Neuronal stem cell (in vitro differentiated cells): ENCODE results near the gene RASSF5.

Source experiments
- DNase-seq: peaks from one replicate; pipeline ENCODE4 v3.0.0-alpha.2; 2013; ENCODE audit warnings: low spot score
- H2AFZ ChIP-seq: one replicate; pipeline ENCODE4 v1.6.1; 2013; ENCODE audit warnings: mild to moderate bottlenecking, low read length, inconsistent platforms
- H2AK5ac ChIP-seq: 2 replicates; pipeline ENCODE4 v1.6.1; 2013; ENCODE audit warnings: low read depth, mild to moderate bottlenecking, inconsistent platforms, low read length, moderate library complexity, mixed read lengths
- H2BK120ac ChIP-seq: 2 replicates; pipeline ENCODE4 v1.6.1; 2013; ENCODE audit warnings: low read depth, mild to moderate bottlenecking, inconsistent platforms, low read length, moderate library complexity, mixed read lengths
- H2BK12ac ChIP-seq: one replicate; pipeline ENCODE4 v1.6.1; 2013; ENCODE audit warnings: low read length, inconsistent platforms
- H2BK15ac ChIP-seq: 2 replicates; pipeline ENCODE4 v1.6.1; 2013; ENCODE audit warnings: mild to moderate bottlenecking, low read length, inconsistent platforms, mixed read lengths
- H2BK5ac ChIP-seq: one replicate; pipeline ENCODE4 v1.6.1; 2013; ENCODE audit warnings: inconsistent platforms, mild to moderate bottlenecking, low read length, moderate library complexity
- H3K14ac ChIP-seq: one replicate; pipeline ENCODE4 v1.6.1; 2013; ENCODE audit warnings: low read length, inconsistent platforms
- H3K18ac ChIP-seq: 2 replicates; pipeline ENCODE4 v1.6.1; 2013; ENCODE audit warnings: low read length, inconsistent platforms
- H3K23ac ChIP-seq: 2 replicates; pipeline ENCODE4 v1.6.1; 2013; ENCODE audit warnings: low read depth, mild to moderate bottlenecking, mixed read lengths, low read length, inconsistent platforms; ENCODE audit not compliant: poor library complexity
- H3K27ac ChIP-seq: replicated peaks from 3 replicates; pipeline ENCODE4 v1.5.1; 2013; ENCODE audit warnings: low read length, inconsistent platforms
- H3K27me3 ChIP-seq, 3 experiments: 2 replicates each; pipeline ENCODE4 v1.6.1; 2013; ENCODE audit warnings: low read length in 3 of 3, mild to moderate bottlenecking in 2 of 3, inconsistent platforms in 1 of 3, low read depth in 1 of 3, mixed read lengths in 1 of 3, moderate library complexity in 1 of 3; ENCODE audit not compliant: control insufficient read depth in 3 of 3, insufficient read depth in 3 of 3
- H3K36me3 ChIP-seq, 2 donors: replicated peaks in 1 of 2; 2 replicates each; pipeline ENCODE4 v1.6.1; 2013; ENCODE audit warnings: low read length in 2 of 2; ENCODE audit not compliant: control insufficient read depth in 2 of 2, insufficient read depth in 2 of 2
- H3K4ac ChIP-seq: 2 replicates; pipeline ENCODE4 v1.6.1; 2013; ENCODE audit warnings: inconsistent platforms, mild to moderate bottlenecking, low read length, moderate library complexity
- H3K4me1 ChIP-seq, 2 donors: 1 replicate in 1 of 2; 2 replicates in 1 of 2; pipeline ENCODE4 v1.6.1; 2013; ENCODE audit warnings: low read length in 2 of 2, low read depth in 1 of 2; ENCODE audit not compliant: control insufficient read depth in 2 of 2, insufficient read depth in 1 of 2
- H3K4me2 ChIP-seq: one replicate; pipeline ENCODE4 v1.6.1; 2013; ENCODE audit warnings: mild to moderate bottlenecking, low read length, inconsistent platforms; ENCODE audit not compliant: insufficient read depth, poor library complexity, severe bottlenecking
- H3K4me3 ChIP-seq, 2 donors: 2 replicates each; pipeline ENCODE4 v1.5.1; 2013; ENCODE audit warnings: low read length in 2 of 2, mild to moderate bottlenecking in 2 of 2, inconsistent platforms in 1 of 2, moderate library complexity in 1 of 2
- H3K79me1 ChIP-seq: one replicate; pipeline ENCODE4 v1.6.1; 2013; ENCODE audit warnings: low read depth, mild to moderate bottlenecking, inconsistent platforms, low read length, moderate library complexity
- H3K9ac ChIP-seq: one replicate; pipeline ENCODE4 v1.6.1; 2013; ENCODE audit warnings: mild to moderate bottlenecking, low read depth, low read length, inconsistent platforms; ENCODE audit not compliant: poor library complexity
- H3K9me3 ChIP-seq, 2 donors: replicated peaks in 1 of 2; 2 replicates each; pipeline versions ENCODE3 to v1.6.1; 2013; ENCODE audit warnings: low read length in 2 of 2, mild to moderate bottlenecking in 2 of 2, inconsistent platforms in 1 of 2, low read depth in 1 of 2, mixed read lengths in 1 of 2, moderate library complexity in 1 of 2; ENCODE audit not compliant: control insufficient read depth in 2 of 2, insufficient read depth in 1 of 2
- H4K8ac ChIP-seq: one replicate; pipeline ENCODE4 v1.6.1; 2013; ENCODE audit warnings: low read depth, mild to moderate bottlenecking, inconsistent platforms, low read length, moderate library complexity
- H4K91ac ChIP-seq: one replicate; pipeline ENCODE4 v1.6.1; 2013; ENCODE audit warnings: low read length, low read depth, mild to moderate bottlenecking, inconsistent platforms; ENCODE audit not compliant: poor library complexity
- WGBS, 2 donors: extraction: QIAGEN DNeasy Blood & Tissue Kit; methylation state at CpG; one replicate each; pipeline ENCODE4 v1.1.7; 2013; ENCODE audit warnings: missing lambda C conversion rate in 2 of 2, mixed read lengths in 1 of 2; ENCODE audit not compliant: insufficient read length in 2 of 2, insufficient replicate concordance in 1 of 2; ENCODE audit errors: extremely low coverage in 2 of 2; 5-methylcytosine and 5-hydroxymethylcytosine counted together

Gene RASSF5

DNA sequence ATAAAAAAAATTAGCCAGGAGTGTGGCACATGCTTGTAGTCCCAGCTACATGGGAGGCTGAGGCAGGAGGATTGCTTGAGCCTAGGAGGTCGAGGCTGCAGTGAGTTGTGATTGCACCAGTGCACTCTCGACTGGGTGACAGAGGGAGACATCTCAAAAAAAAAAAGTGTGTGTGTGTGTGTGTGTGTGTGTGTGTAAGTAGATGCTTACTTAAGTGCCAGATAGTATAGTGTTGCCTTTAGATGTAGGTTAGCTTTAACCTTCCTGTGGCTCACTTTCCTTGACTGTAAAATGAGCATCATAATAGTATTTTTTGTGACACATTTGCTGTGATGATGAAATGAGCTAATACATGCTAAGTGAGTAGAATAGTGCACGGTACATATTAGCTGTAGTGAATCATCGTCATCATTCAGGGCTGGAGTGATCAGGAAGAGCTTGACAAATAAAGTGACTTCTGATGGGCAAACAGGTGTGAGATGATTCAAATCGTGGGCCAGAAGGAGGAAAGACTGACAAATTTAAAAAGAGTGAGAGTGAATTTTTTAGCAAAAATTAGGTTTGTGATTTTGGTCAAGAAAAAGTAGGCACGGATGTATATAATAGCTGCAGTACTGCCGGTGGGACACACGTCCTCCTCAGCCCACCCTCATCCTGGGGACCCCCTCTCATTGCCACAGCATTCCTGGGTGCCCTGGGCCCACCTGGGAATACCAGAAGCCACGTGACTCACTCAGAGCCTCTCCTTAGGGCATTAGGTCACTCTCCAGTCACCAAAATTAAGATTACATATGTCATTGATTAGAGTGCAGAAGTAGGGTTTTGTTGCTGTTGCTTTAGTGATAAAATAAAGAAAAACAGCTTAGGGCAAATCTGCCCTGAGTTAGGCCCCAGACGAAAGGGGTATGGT, 71.0 kb downstream of the RASSF5 start:
- Histone ChIP-seq H3K36me3 (no peaks in the 10 kb centered on the region), H3K18ac (no peak overlapping the region), H4K8ac (no peak overlapping the region), H3K9ac (no peak overlapping the region), H2BK5ac (no peak overlapping the region), H3K4me1 (peaks cover 0 to 1% of the 10 kb centered on the region in 2 donors), H3K27ac (no peak overlapping the region), H3K27me3 (peaks cover 0 to 5% (median 0%) of the 10 kb centered on the region in 3 experiments), H2BK12ac (no peak overlapping the region), H3K4ac (no peak overlapping the region), H2AK5ac (no peak overlapping the region), H3K4me3 (no peak overlapping the region), H2AFZ (no peak overlapping the region), H3K14ac (no peak overlapping the region), H3K23ac (no peak overlapping the region), H3K9me3 (no peaks in the 10 kb centered on the region), H3K4me2 (no peak overlapping the region), H4K91ac (no peak overlapping the region), H2BK15ac (no peak overlapping the region), H3K79me1 (no peaks in the 10 kb centered on the region), H2BK120ac (no peak overlapping the region)
- no CpG with 5 or more reads among the region's 10 CpGs for WGBS, 2 donors
- no peak for DNase-seq

- Histone ChIP-seq H3K4ac (no peak overlapping the region), H2AFZ (no peak overlapping the region), H3K18ac (no peak overlapping the region), H3K36me3 (no peaks in the 10 kb centered on the region), H3K27ac (no peak overlapping the region), H3K27me3 (peaks cover 0 to 5% (median 0%) of the 10 kb centered on the region in 3 experiments), H4K8ac (no peak overlapping the region), H3K79me1 (no peaks in the 10 kb centered on the region), H3K4me2 (no peak overlapping the region), H3K9ac (no peak overlapping the region), H2BK15ac (no peak overlapping the region), H3K4me1 (peaks cover 0 to 1% of the 10 kb centered on the region in 2 donors), H3K23ac (no peak overlapping the region), H4K91ac (no peak overlapping the region), H3K9me3 (no peaks in the 10 kb centered on the region), H2BK120ac (no peak overlapping the region), H3K4me3 (no peak overlapping the region), H2AK5ac (no peak overlapping the region), H2BK12ac (no peak overlapping the region), H3K14ac (no peak overlapping the region), H2BK5ac (no peak overlapping the region)
- WGBS, 2 donors, result no CpG with 5 or more reads among the region's 4 CpGs
- DNase-seq, result no peak
Measured at GRCh38 chr1:206578978-206579374, 71.6 kb downstream of the RASSF5 start.

GRCh38 chr1:206579747-206580437, 72.6 kb downstream of the RASSF5 start:
- no peak overlapping the region for H2BK15ac ChIP-seq
- no peak overlapping the region for H3K18ac ChIP-seq
- no peak overlapping the region for H3K9ac ChIP-seq
- H3K14ac ChIP-seq, result peak overlapping the region; percentile 72
- DNase-seq, result no peak
- no peak overlapping the region for H3K23ac ChIP-seq
- no peak overlapping the region for H3K4me3 ChIP-seq
- no peak overlapping the region for H4K91ac ChIP-seq
- no peaks in the 10 kb centered on the region for H3K36me3 ChIP-seq
- no peak overlapping the region for H4K8ac ChIP-seq
- no peak overlapping the region for H2BK120ac ChIP-seq
- WGBS, 2 donors, result no CpG with 5 or more reads among the region's 11 CpGs
- H3K79me1 ChIP-seq, result no peaks in the 10 kb centered on the region
- H2AFZ ChIP-seq, result no peak overlapping the region
- H2AK5ac ChIP-seq, result no peak overlapping the region
- H3K4ac ChIP-seq, result no peak overlapping the region
- H3K4me2 ChIP-seq, result no peak overlapping the region
- H3K4me1 ChIP-seq, result peaks cover 0 to 1% of the 10 kb centered on the region in 2 donors
- H3K27me3 ChIP-seq, result peaks cover 0 to 5% (median 0%) of the 10 kb centered on the region in 3 experiments
- H3K27ac ChIP-seq, result no peak overlapping the region
- H2BK12ac ChIP-seq, result no peak overlapping the region
- H2BK5ac ChIP-seq, result no peak overlapping the region
- H3K9me3 ChIP-seq, result no peaks in the 10 kb centered on the region
